ENCODE data around the gene MAN2B2.

MAN2B2 gene

GRCh38 chr4:6614701-6615230 is 39.8 kb downstream of the MAN2B2 start:
- no peak for TF ChIP-seq CTCF (IDR thresholded peaks at IDR 0.05; ENCODE audit: insufficient read depth, missing control alignments)
- no peak for FAIRE-seq

GRCh38 chr4:6616087-6616995 is 41.4 kb downstream of the MAN2B2 start:
- DNase-seq (ENCODE audit: insufficient read length, low spot score) (no peak), FAIRE-seq (no peak)
- no peak for TF ChIP-seq CTCF (IDR thresholded peaks at IDR 0.05; ENCODE audit: insufficient read depth, missing control alignments)

More at GRCh38 chr4:6614701-6615230, 39.8 kb downstream of the MAN2B2 start:
- DNase-seq (ENCODE audit: insufficient read length, low spot score), result no peak

- FAIRE-seq, result no peak
- TF ChIP-seq CTCF (IDR thresholded peaks at IDR 0.05; ENCODE audit: insufficient read depth, missing control alignments), result no peak
- no peak for DNase-seq (ENCODE audit: insufficient read length, low spot score)
Observed at GRCh38 chr4:6617246-6617645, 42.3 kb downstream of the MAN2B2 start.

GRCh38 chr4:6618386-6619115 is 43.6 kb downstream of the MAN2B2 start:
- TF ChIP-seq CTCF (IDR thresholded peaks at IDR 0.05; ENCODE audit: insufficient read depth, missing control alignments), result no peak
- no peak for DNase-seq (ENCODE audit: insufficient read length, low spot score)
- FAIRE-seq, result no peak

GRCh38 chr4:6619116-6619465 is 44.1 kb downstream of the MAN2B2 start:
- no peak for FAIRE-seq
- no peak for TF ChIP-seq CTCF (IDR thresholded peaks at IDR 0.05; ENCODE audit: insufficient read depth, missing control alignments)

GRCh38 chr4:6619466-6620255 is 44.7 kb downstream of the MAN2B2 start:
- no peak for TF ChIP-seq CTCF (IDR thresholded peaks at IDR 0.05; ENCODE audit: insufficient read depth, missing control alignments)
- DNase-seq (ENCODE audit: insufficient read length, low spot score) (no peak), FAIRE-seq (no peak)

More at GRCh38 chr4:6619116-6619465, 44.1 kb downstream of the MAN2B2 start:
- no peak for DNase-seq (ENCODE audit: insufficient read length, low spot score)
